Skeletal muscle tissue (tissue), 4 donors: ENCODE results near the gene DNAJC25. TPM values are rescaled to one million over a fixed set of nuclear protein-coding genes. Genes with fewer than 3 reads are reported as not detected.
"Not testable (repeated sequence)": the region's sequence is repeated elsewhere in the genome, so short reads cannot be mapped to it uniquely, and the experiment has no call there.

Source experiments
- H3K27ac ChIP-seq: one replicate; pipeline ENCODE4 v1.7.0; 2013; ENCODE audit warnings: mild to moderate bottlenecking, low read depth, low read length, inconsistent platforms
- H3K27me3 ChIP-seq, 3 donors: one replicate each; pipeline ENCODE4 v1.7.0; 2013; ENCODE audit warnings: low read length in 3 of 3; ENCODE audit not compliant: control insufficient read depth in 3 of 3, insufficient read depth in 3 of 3
- H3K36me3 ChIP-seq, 3 donors: one replicate each; pipeline ENCODE4 v1.7.0; 2013; ENCODE audit warnings: low read length in 3 of 3; ENCODE audit not compliant: control insufficient read depth in 3 of 3, insufficient read depth in 3 of 3
- H3K4me1 ChIP-seq, 3 donors: one replicate each; pipeline ENCODE4 v1.7.0; 2013; ENCODE audit warnings: low read length in 3 of 3, mild to moderate bottlenecking in 3 of 3; ENCODE audit not compliant: control insufficient read depth in 3 of 3, insufficient read depth in 3 of 3
- H3K4me3 ChIP-seq, 3 donors: one replicate each; pipeline ENCODE4 v1.7.0; 2013; ENCODE audit warnings: low read length in 3 of 3
- H3K9ac ChIP-seq, 3 donors: one replicate each; pipeline ENCODE4 v1.7.0; 2013; ENCODE audit warnings: low read length in 3 of 3, mild to moderate bottlenecking in 3 of 3, moderate library complexity in 2 of 3, low read depth in 1 of 3
- H3K9me3 ChIP-seq, 3 donors: one replicate each; pipeline ENCODE4 v1.7.0; 2013; ENCODE audit warnings: low read length in 3 of 3; ENCODE audit not compliant: control insufficient read depth in 3 of 3
- total RNA-seq: library from RNA; depleted of rRNA; stranded (reverse); fragments of >200 nt; gene quantifications from one replicate; pipeline ENCODE4 v1.2.3, GENCODE V29; 2014
- donor health status: Osteomylitis.

The DNAJC25 gene
- total RNA-seq, 1 donor from 2014 or later: 2.1 TPM

DNA sequence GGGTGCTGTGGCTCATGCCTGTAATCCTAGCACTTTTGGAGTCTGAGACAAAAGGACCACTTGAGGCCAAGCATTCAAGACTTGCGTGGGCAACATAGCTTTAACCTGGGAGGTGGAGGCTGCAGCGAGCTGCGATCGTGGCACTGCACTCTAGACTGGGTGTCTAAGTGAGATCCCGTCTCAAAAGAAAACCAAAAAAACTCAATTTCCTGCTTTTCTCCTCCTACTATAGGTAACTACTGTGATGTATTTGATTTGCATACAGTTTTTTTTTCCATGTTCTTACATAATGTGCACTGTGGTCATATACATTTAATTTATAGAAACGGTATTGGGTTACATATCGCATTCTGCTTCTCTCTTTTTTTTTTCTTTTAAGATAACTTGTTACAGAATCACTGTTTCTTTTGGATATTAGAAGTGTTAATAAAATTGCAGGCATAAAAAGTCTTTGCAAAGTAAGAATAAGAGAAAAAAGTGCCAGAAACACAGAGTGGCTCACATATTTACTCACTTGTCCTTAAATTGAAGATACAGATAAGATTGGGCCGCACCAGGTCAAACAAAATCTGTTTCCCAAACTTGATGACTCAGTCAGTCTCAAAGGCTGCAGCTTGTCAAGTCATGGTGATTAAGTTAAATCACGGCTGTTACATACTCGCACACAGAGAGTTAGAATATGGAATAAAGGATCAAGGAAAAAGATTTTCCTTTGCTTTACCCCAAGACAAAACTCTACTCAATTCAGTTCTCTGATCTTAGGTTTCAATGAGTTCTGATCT, 29.7 kb upstream of the DNAJC25 start:
- H3K4me3 ChIP-seq: no peak overlapping the region
- H3K9ac ChIP-seq: no peak overlapping the region
- no peak overlapping the region for H3K27ac ChIP-seq
- peaks cover 0 to 3% (median 0%) of the 10 kb centered on the region in 3 donors for H3K27me3 ChIP-seq
- H3K9me3 ChIP-seq: no peaks in the 10 kb centered on the region
- H3K36me3 ChIP-seq: peaks cover 0 to 4% (median 3%) of the 10 kb centered on the region in 3 donors
- peaks cover 0 to 8% (median 4%) of the 10 kb centered on the region in 3 donors for H3K4me1 ChIP-seq

DNA sequence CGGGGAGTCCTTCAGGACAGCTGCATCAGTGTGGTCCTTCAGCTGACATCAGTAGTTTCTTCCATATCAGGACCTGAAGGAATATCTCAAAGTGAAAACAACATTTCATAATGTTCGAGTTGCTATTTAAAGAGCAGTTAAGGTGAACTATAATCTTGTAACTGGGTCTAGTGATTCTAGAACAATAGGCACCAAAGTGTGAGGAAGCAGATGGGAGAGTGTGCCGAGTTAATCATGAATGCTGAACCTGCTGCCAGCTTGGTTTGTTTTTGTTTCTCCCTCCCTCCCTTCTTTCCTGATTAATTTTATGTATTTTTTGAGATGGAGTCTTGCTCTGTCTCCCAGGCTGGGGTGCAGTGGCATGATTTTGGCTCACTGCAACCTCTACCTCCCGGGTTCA, 28.1 kb upstream of the DNAJC25 start:
- Histone ChIP-seq H3K9me3 (no peaks in the 10 kb centered on the region), H3K36me3 (no peaks in the 10 kb centered on the region), H3K4me3 (no peak overlapping the region), H3K9ac (no peak overlapping the region), H3K27ac (no peak overlapping the region), H3K4me1 (peaks cover 0 to 7% (median 2%) of the 10 kb centered on the region in 3 donors), H3K27me3 (peaks cover 0 to 3% (median 0%) of the 10 kb centered on the region in 3 donors)

- Histone ChIP-seq H3K4me3 (no peak overlapping the region), H3K27me3 (peaks cover 2 to 3% (median 2%) of the 10 kb centered on the region in 3 donors), H3K4me1 (no peaks in the 10 kb centered on the region), H3K9me3 (no peaks in the 10 kb centered on the region), H3K9ac (no peak overlapping the region), H3K36me3 (no peaks in the 10 kb centered on the region), H3K27ac (no peak overlapping the region)
Observed at GRCh38 chr9:111604054-111604615, 27.0 kb upstream of the DNAJC25 start.

DNA sequence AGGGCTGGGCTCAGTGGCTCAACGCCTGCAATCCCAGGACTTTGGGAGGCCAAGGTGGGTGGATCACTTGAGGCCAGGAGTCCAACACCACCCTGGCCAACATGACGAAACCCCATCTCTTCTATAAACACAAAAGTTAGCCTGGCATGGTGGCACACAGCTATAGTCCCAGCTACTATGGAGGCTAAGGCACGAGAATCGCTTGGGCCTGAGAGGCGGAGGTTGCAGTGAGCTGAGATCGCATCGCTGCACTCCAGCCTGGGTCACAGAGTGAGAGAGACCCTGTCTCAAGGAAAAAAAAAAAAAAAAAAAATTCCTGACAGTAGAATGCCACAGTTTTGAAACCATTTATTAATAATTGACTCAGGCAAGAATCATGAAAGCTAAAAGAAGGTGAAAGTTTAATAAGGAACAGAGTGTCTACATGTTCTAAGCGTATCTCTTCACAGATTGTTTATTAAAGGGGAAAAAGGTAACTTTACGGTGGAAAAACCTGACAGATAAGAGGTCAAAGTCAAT, 26.0 kb upstream of the DNAJC25 start:
- no peak overlapping the region for H3K27ac ChIP-seq
- H3K9me3 ChIP-seq: no peaks in the 10 kb centered on the region

GRCh38 chr9:111610149-111610548, 21.0 kb upstream of the DNAJC25 start:
- no peaks in the 10 kb centered on the region for H3K36me3 ChIP-seq
- no peak overlapping the region for H3K9ac ChIP-seq
- H3K27ac ChIP-seq: no peak overlapping the region
- peaks cover 6 to 7% (median 6%) of the 10 kb centered on the region in 3 donors for H3K27me3 ChIP-seq
- H3K4me3 ChIP-seq: no peak overlapping the region
- H3K4me1 ChIP-seq: no peaks in the 10 kb centered on the region
- no peaks in the 10 kb centered on the region for H3K9me3 ChIP-seq

More for the DNA sequence above, 26.0 kb upstream of the DNAJC25 start:
- Histone ChIP-seq H3K27me3 (peaks cover 6% of the 10 kb centered on the region in 3 donors), H3K36me3 (no peaks in the 10 kb centered on the region), H3K4me3 (no peak overlapping the region), H3K4me1 (no peaks in the 10 kb centered on the region), H3K9ac (no peak overlapping the region)

DNA sequence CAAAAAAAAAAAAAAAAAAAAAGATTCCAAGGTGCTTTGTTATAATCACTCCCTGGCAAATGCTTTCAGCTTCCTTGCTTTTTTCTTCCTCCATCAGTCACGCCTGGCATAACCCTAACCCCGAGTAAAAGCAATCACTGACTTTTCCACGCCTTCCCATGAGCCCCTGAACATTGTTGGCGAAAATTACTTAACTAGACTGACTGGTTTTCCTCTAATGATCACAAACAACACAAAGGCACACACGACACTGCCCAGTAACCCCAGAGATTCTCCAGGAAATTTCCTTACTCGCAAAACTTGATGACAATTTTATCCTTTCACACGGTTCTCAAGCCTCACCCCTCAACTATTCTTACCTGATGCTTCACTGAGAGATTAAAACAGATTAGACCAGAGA, 20.3 kb upstream of the DNAJC25 start:
- H3K9ac ChIP-seq: no peak overlapping the region
- no peak overlapping the region for H3K4me3 ChIP-seq
- H3K4me1 ChIP-seq: no peaks in the 10 kb centered on the region
- H3K36me3 ChIP-seq: no peaks in the 10 kb centered on the region
- H3K27me3 ChIP-seq: peaks cover 6 to 9% (median 7%) of the 10 kb centered on the region in 3 donors
- H3K27ac ChIP-seq: no peak overlapping the region
- no peaks in the 10 kb centered on the region for H3K9me3 ChIP-seq

DNA sequence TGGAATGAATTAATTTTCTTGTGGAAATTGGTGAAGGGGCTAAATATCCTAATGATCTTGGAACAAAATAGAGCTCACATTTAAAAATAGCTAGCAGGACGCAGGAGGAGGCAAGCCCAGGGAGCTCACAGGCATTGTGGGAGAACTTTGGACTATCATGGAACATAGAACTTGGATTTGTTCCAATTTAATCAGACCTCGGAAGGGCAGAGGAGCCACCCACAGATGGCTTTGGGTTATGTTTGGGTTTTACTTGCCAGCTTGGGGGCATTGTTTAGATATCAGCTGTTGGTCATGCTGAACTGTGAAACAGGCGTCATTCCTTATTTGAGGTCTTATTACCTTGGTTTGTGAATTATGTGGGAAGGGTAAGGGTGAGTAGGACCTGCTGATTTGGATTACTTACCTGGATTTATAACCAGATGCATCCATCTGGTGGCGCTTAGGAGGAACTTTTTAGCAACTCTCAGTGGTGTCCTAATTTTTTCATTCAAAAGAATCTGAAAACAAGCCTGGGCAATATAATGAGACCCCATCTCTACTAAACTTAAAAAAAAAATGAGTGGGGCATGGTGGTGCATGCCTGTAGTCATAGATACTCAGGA, 17.6 kb upstream of the DNAJC25 start:
- H3K9me3 ChIP-seq: no peaks in the 10 kb centered on the region
- no peaks in the 10 kb centered on the region for H3K36me3 ChIP-seq
- H3K4me3 ChIP-seq: no peak overlapping the region
- no peak overlapping the region for H3K9ac ChIP-seq
- no peak overlapping the region for H3K27ac ChIP-seq
- no peaks in the 10 kb centered on the region for H3K4me1 ChIP-seq
- peaks cover 5 to 9% (median 7%) of the 10 kb centered on the region in 3 donors for H3K27me3 ChIP-seq

DNA sequence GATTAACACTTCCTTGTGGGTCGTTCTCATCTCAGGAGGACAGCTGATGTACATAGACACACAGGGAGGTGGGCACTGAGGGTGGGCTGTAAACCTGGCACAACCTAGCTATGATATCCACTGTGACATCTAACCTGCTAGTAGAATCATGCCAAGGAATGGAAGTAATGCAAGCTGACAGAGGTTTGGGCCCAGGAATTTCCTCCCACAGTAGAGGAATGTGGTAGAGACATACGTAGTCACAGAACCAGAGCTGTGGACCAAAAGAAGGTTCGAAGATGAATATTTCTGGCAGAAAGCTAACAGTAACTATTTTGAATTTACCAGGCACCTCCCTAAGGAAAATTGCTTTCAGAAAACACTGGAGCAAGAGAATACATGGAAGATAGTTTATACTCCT, 15.2 kb upstream of the DNAJC25 start:
- H3K27me3 ChIP-seq: peaks cover 0 to 5% (median 0%) of the 10 kb centered on the region in 3 donors
- H3K27ac ChIP-seq: no peak overlapping the region
- H3K9me3 ChIP-seq: no peaks in the 10 kb centered on the region
- no peaks in the 10 kb centered on the region for H3K36me3 ChIP-seq
- no peak overlapping the region for H3K4me3 ChIP-seq
- no peak overlapping the region for H3K9ac ChIP-seq
- no peaks in the 10 kb centered on the region for H3K4me1 ChIP-seq

GRCh38 chr9:111617349-111617748, 13.8 kb upstream of the DNAJC25 start:
- not testable (repeated sequence) for H3K36me3 ChIP-seq, H3K4me3 ChIP-seq, H3K9ac ChIP-seq, H3K27me3 ChIP-seq, H3K4me1 ChIP-seq, H3K27ac ChIP-seq, H3K9me3 ChIP-seq
